AG04450 (cell line): Measurements from ENCODE around the gene KRTDAP. TPM values are rescaled to one million over a fixed set of nuclear protein-coding genes. Genes with fewer than 3 reads are reported as not detected.

Source experiments
- CTCF ChIA-PET: fragments of 300-600, 350-600 bp; formaldehyde crosslinking; extraction: SDS; loops from one replicate; lab custom pipeline; 2022; ENCODE audit warnings: antibody characterized with exemption, inconsistent platforms; lab: Charles Lee
- POLR2A ChIA-PET: fragments of 350-600 bp; formaldehyde crosslinking; extraction: SDS; loops from one replicate; lab custom pipeline; 2021; ENCODE audit warnings: antibody characterized with exemption, inconsistent platforms; lab: Yijun Ruan, JAX
- DNase-seq: peaks from one replicate; pipeline ENCODE4 v3.0.0-alpha.2; 2011; ENCODE audit warnings: low read depth, low spot score
- H3K27ac ChIP-seq: one replicate; pipeline ENCODE4 v1.5.1; 2012; ENCODE audit warnings: low read depth, low read length, control low read depth
- H3K27me3 ChIP-seq: one replicate; pipeline ENCODE4 v1.6.0; 2012; ENCODE audit warnings: low read length; ENCODE audit not compliant: control insufficient read depth, insufficient read depth
- H3K4me3 ChIP-seq: 2 replicates; pipeline ENCODE4 v1.5.1; 2011; ENCODE audit warnings: mild to moderate bottlenecking, low read depth, low read length, control low read depth
- H3K9me3 ChIP-seq: 2 replicates; pipeline ENCODE4 v1.5.1; 2012; ENCODE audit warnings: low read length; ENCODE audit not compliant: control insufficient read depth, insufficient read depth
- CTCF ChIP-seq: IDR thresholded peaks from 2 replicates; pipeline ENCODE4 v1.5.1; 2011; ENCODE audit warnings: low read depth, low read length, control low read depth, inconsistent platforms
- polyA plus RNA-seq: library from polyadenylated mRNA; depleted of rRNA; stranded (reverse); fragments of >200 nt; gene quantifications from 2 replicates; pipeline ENCODE4 v1.2.3, GENCODE V29; 2011

Gene KRTDAP
- polyA plus RNA-seq, 1 experiment, result not detected

GRCh38 chr19:35507561-35507960 lies 17.3 kb upstream of the KRTDAP start:
- POLR2A ChIA-PET, result no interaction called here
- CTCF ChIA-PET, result interaction anchor here (2.6 kb wide), 1 partner anchor 12 kb away, joined by 15 read pairs; no protein-coding TSS in a partner anchor
- Histone ChIP-seq H3K4me3 (no peak overlapping the region), H3K9me3 (peaks cover 3% of the 10 kb centered on the region; the same call in 1 of the 2 replicates), H3K27ac (no peak overlapping the region), H3K27me3 (peaks cover 51% of the 10 kb centered on the region)
- no peak for DNase-seq
- no peak for TF ChIP-seq CTCF

- H3K27ac ChIP-seq, result no peak overlapping the region
- H3K27me3 ChIP-seq, result peaks cover 51% of the 10 kb centered on the region
- CTCF ChIA-PET, result interaction anchor here (1.4 kb wide), 1 partner anchor 11 kb away, joined by 4 read pairs; no protein-coding TSS in a partner anchor
- TF ChIP-seq CTCF, result no peak
- 0 out of 2 replicates have a peak, but pooled peaks cover 3% of the 10 kb centered on the region for H3K9me3 ChIP-seq
- POLR2A ChIA-PET, result no interaction called here
- no peak overlapping the region for H3K4me3 ChIP-seq
- no peak for DNase-seq
These were observed 15.7 kb upstream of the KRTDAP start for GRCh38 chr19:35506011-35506410.

- Histone ChIP-seq H3K9me3 (no peaks in the 10 kb centered on the region), H3K4me3 (no peak overlapping the region), H3K27me3 (peaks cover 26% of the 10 kb centered on the region), H3K27ac (no peak overlapping the region)
- no peak for DNase-seq
- POLR2A ChIA-PET, result no interaction called here
- CTCF ChIA-PET, result no interaction called here
- TF ChIP-seq CTCF, result no peak
These were observed 12.5 kb upstream of the KRTDAP start for GRCh38 chr19:35502751-35503150.

GRCh38 chr19:35501684-35502083 lies 11.4 kb upstream of the KRTDAP start:
- Histone ChIP-seq H3K9me3 (no peaks in the 10 kb centered on the region), H3K4me3 (no peak overlapping the region), H3K27me3 (peaks cover 20% of the 10 kb centered on the region), H3K27ac (no peak overlapping the region)
- no peak for TF ChIP-seq CTCF
- CTCF ChIA-PET, result interaction anchor here (1.1 kb wide), 1 partner anchor 8 kb away, joined by 3 read pairs; no protein-coding TSS in a partner anchor
- POLR2A ChIA-PET, result interaction anchor here (0.7 kb wide), 1 partner anchor 18 kb away, joined by 3 read pairs; no protein-coding TSS in a partner anchor
- no peak for DNase-seq

- no peak for DNase-seq
- H3K9me3 ChIP-seq, result no peaks in the 10 kb centered on the region
- CTCF ChIA-PET, result no interaction called here
- TF ChIP-seq CTCF, result no peak
- no peak overlapping the region for H3K27ac ChIP-seq
- peaks cover 13% of the 10 kb centered on the region for H3K27me3 ChIP-seq
- POLR2A ChIA-PET, result no interaction called here
- H3K4me3 ChIP-seq, result no peak overlapping the region
These were observed 10.3 kb upstream of the KRTDAP start for GRCh38 chr19:35500611-35501010.
